Heart left ventricle (tissue), 13 donors: ENCODE data around the gene RFX4.

Source experiments
- CTCF ChIP-seq, 12 donors: fragments of 200-600 bp; sonication (generic) in 4 of 12; IDR thresholded peaks; one replicate each; pipeline versions ENCODE4 v1.5.0 to v1.8.0; 2018 to 2022; ENCODE audit warnings: antibody characterized with exemption in 12 of 12, mild to moderate bottlenecking in 5 of 12
- POLR2A ChIP-seq, 2 donors: fragments of 450-650 bp; IDR thresholded peaks; one replicate each; pipeline ENCODE4 v1.6.1; 2017; ENCODE audit warnings: antibody characterized with exemption in 2 of 2, mild to moderate bottlenecking in 2 of 2, moderate library complexity in 2 of 2
- donor health status: ischemic (EF 13 %, LVEDD 7.1; RV severe dilation, severe dysfunction).
- donor health status: DM: no; HTN: yes; CAD: no.
- donor health status: DM: no; HTN: no; CAD: no.
- donor health status: ischemic (EF 25% LVEDD 6.9; RV normal size, moderate dysfunction).
- donor health status: ischemic (EF 25% LVEDD 5.7; RV mildly dilated, moderate dysfunction).
- donor health status: ischemic (EF 35%, LVEDD 5.7; RV mildly dilated, moderate dysfunction).
- donor health status: nonischemic (EF 11% LVEDD 7.7; RV severe dilation, severe dysfunction).
- donor health status: DM: yes; HTN: yes; CAD: no.
- donor health status: PGD.
- donor health status: ischemic (EF 29% LVEDD 5.4; RV normal size, mild dysfunction).
- donor health status: nonischemic (EF 23%, LVEDD 6.1; RV moderate dilation, normal function).

- TF ChIP-seq POLR2A (IDR thresholded peaks at IDR 0.05) (no peak), CTCF (IDR thresholded peaks at IDR 0.05) (no peak)
These were observed 30.6 kb upstream of the RFX4 start for GRCh38 chr12:106552228-106552627.
